GM20431 (cell line): ENCODE results near the gene SLC7A4.
"Not testable (repeated sequence)": the region's sequence is repeated elsewhere in the genome, so short reads cannot be mapped to it uniquely, and the experiment has no call there.

ENCODE experiments used
- in situ Hi-C: fragments of 300-500 bp; cut with MseI, MboI; formaldehyde crosslinking; loops from one replicate; pipeline ENCODE4 v1.15.0; 2020; ENCODE audit warnings: low sequenced_read_pairs; ENCODE audit not compliant: unreplicated experiment

SLC7A4 gene

DNA sequence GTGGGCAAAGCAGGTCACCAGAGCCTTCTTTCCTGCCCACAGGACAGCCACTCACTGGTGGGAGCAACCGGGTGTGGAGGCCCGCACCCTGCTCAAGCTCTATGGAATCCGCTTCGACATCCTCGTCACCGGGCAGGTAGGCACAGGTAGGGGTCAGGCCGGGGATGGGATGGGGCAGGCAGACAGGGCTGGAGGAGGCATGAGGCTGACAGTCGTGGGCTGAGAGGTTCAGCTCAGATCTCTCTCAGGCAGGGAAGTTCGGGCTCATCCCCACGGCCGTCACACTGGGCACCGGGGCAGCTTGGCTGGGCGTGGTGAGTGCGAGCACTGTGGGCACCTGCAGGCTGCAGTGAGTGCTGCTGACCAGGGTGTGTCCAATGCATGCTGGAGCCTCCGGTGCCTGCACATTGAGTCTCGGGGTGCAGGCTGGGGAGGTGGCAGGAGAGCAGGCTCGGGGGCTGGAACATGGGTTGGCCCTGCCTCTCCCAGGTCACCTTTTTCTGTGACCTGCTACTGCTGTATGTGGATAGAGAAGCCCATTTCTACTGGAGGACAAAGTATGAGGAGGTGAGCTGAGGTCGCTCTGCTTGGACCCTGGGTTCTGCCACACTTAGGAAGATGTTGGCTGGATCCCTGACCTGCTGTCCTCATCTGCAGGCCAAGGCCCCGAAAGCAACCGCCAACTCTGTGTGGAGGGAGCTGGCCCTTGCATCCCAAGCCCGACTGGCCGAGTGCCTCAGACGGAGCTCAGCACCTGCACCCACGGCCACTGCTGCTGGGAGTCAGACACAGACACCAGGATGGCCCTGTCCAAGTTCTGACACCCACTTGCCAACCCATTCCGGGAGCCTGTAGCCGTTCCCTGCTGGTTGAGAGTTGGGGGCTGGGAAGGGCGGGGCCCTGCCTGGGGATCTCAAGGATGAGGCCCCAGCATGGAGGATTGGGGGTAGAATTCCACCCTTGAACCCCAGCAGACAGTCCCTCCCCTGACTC lies 6.3 kb downstream of the SLC7A4 start:
- in situ Hi-C loops = no loop called here

DNA sequence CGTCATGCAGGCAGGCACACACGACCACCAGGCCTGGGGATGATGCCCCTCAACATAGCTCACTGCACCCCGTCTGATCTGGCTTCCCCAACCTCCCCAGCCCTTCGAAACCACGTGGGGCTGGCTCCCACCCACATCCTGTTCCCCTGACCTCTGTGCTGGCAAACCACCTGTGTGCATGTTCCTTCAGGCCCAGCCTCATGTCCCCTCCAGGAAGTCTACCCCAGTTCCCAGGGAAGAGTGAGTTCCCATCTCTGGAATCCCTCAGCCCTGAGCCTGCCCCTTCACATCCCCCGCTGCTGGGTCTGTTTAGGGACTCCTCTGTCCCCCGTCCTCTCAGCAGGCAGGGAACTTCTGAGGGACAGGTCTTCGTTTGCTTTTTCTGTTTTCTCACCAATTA lies 7.1 kb downstream of the SLC7A4 start:
- in situ Hi-C loops = no loop called here

DNA sequence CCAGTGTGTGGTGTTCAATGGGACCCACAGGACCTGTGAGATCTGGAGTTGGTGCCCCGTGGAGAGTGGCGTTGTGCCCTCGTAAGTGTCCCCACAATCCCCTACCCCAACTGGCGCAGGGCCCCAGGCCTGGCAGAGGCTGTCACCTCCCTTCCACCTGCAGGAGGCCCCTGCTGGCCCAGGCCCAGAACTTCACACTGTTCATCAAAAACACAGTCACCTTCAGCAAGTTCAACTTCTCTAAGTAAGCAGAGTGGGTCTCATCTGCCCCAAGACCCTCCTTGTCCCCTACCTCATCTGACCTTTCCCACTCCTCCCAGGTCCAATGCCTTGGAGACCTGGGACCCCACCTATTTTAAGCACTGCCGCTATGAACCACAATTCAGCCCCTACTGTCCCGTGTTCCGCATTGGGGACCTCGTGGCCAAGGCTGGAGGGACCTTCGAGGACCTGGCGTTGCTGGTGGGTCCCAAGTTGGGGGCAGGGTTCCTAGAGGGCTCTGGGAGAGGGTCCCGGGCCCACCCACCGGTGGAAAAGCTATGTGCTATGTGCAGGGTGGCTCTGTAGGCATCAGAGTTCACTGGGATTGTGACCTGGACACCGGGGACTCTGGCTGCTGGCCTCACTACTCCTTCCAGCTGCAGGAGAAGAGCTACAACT lies 9.3 kb downstream of the SLC7A4 start:
- in situ Hi-C loops = no loop called here

DNA sequence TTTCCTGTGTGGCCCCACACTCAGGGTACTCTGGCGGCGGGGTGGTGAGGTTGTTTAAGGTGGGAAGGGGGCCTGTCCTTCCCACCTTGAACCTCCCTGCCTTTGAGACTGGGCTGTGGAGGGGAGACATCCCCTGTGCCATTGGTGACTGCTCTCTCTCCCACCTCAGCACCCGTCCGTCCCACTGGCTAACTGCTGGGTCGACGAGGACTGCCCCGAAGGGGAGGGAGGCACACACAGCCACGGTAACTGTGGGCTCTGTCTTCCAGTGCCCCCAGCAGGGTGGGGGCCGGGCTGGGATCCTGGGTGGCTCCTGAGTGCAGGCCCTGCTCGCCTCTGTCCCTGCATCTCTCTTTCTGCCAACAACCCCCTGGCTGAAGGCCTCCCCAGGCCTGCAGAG lies 9.9 kb downstream of the SLC7A4 start:
- in situ Hi-C loops = no loop called here

DNA sequence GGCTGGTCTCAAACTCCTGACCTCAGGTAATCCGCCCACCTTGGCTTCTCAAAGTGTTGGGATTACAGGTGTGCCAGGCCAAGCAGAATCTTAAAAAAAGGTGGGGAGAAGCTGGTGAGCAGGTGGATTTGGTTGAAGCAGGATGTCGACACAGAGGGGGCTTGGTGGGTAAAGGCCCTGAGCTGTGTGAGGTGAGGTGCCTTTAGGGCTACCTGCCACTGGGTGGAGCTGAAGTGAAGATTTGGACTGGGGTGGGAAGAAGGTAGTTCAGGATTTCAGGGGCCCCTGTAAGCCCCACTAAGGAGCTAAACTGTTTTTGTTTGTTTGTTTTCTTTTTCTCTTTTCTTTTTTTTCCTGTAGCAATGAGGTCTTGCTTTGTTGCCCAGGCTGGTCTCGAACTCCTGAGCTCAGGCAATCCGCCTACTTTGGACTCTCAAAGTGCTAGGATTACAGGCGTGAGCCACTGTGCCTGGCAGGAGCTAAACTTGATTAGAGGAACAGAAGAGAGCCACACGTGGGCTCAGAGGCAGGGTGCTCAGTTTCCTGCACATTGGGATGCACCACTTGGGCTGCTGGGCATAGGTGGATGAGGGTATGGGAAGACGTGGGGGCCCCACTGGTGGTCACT lies 11.4 kb downstream of the SLC7A4 start:
- in situ Hi-C loops = no loop called here

DNA sequence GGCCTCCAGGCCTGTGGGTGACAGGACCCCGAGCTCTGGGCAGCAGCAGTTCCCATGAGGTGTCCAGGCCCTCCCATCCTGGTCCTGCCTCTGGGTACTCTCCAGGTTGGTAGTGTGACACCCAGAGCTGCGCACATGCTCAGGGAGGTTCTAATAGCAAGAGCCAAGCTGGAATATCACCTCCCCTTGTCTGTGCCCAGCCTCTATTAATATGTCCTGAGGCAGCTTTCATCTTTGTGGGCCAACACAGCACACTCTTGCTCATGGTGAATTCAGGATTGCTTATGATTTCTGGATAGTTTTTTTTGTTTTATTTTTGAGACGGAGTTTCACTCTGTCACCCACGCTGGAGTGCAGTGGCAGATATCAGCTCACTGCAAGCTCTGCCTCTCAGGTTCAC lies 14.0 kb downstream of the SLC7A4 start:
- in situ Hi-C loops = no loop called here

DNA sequence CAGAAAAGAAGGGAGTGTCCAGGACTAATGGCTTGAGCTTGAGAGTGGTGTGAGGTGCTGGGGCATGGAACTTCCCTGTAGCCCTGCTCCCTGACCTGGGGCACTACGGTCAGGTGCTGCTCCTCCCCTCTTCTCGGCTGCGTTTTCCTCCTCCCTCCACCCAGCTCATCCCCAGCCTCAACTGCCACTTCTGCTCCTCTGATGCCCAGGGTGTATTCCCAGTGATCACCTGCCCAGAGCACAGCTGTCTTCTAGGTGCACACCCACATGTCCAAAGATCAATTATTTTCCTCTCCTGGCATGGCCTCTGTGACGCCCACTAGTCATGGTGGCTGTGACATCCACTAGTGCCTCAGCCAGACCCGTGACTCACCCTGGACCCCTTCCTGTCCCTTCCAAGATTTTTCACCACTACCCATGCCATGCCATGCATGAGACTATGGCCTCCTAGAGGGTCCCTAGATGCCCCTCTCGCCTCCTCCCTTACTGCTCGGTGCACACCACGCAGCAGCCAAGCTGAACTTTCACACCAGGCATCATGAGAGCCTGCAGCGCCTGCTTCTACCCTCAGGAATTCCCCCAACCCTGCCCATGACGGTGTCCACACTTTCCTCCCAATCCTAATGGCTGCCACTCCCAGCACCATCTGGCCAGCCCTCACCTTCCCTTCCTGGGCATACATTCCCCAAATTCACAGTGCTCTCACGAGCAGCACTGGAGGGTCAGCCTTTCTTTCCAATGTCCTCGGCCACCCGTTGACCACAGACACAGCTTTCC lies 15.5 kb downstream of the SLC7A4 start:
- in situ Hi-C loops = no loop called here

DNA sequence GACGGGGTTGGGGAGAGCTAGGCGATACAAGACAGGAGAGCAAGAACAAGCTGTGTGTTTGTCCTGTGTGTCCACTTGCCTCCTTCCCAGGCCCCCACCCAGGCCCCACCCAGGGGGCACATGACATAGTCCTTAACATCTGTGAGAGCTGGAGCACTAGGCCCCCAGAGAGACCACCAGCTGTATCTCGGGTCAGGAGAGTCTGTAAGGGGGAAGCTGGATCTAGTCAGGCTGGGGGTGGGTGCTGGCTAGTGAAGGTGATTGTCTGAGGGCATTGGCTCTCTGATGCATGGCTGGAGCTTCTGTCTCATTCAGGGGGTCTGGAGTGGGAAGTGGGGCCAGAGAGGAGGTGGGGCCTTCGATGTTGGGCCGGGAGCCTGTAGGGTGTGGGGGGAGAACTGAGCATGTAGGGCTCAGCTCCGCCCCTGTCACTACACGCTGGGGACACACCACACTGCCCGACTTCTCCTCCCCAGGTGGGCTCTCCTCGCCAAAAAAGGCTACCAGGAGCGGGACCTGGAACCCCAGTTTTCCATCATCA lies 16.8 kb downstream of the SLC7A4 start:
- in situ Hi-C loops = no loop called here

DNA sequence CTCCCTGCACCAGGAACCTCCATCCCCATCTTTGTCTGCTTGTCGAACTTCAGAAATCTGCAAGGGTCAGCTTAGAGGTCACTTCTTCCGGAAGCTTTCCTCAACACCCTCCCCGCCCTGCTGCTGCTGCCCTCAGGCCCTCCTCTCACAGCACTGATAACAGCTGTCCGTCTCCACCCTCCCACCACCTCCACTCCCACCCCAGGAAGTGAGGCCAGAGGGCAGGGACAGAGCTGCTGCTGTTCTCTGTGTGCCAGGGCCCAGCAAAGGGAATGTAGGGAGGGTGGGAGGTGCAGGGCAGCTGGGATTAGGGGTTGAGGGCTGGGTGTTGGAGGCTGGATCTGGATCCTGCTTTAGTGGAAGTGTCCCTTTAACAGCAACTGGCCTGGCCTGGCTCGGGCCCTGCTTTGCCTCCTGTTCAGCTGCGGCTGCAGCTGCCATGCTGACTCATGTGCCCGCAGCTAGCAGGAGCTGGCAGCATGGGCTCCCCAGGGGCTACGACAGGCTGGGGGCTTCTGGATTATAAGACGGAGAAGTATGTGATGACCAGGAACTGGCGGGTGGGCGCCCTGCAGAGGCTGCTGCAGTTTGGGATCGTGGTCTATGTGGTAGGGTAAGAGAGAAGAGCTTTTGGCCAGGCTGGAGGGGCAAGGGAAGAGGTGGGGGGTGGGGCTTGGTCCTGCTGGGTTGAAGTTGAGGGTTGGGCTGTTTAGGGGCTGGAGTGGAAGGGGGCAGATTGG lies 17.5 kb downstream of the SLC7A4 start, which contains the start of gene P2RX6:
Gene P2RX6, plus strand, starts transcription at position 440 of the 740 bp plus-strand sequence. Its CDS starts 10 bp downstream, at position 450.
- in situ Hi-C loops = no loop called here

DNA sequence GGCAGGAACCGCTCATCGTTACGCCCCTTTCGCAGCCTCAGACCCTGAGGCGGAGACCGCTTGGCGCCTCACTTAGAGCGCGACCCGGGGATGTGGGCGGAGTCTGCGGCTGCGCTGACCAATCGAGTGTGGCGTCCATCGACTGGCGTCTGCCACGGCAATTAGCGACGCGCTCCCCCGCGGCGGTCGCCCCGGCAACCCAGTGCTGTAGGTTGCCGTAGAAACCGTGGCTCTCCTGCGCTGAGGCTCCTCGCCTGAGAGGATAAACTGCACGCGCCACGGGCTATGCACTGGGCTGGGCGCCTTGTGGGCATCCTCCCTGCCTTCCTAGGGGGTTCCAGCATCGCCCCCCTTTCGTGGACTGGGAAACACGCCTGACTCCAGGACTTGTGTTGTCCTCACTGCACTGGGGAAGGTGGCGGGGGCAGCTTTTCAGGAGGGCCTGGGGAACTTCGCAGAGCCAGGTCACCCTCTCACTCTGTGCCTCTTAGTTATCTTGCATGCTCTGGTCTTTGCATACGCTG lies 18.1 kb downstream of the SLC7A4 start:
- in situ Hi-C loops = no loop called here

DNA sequence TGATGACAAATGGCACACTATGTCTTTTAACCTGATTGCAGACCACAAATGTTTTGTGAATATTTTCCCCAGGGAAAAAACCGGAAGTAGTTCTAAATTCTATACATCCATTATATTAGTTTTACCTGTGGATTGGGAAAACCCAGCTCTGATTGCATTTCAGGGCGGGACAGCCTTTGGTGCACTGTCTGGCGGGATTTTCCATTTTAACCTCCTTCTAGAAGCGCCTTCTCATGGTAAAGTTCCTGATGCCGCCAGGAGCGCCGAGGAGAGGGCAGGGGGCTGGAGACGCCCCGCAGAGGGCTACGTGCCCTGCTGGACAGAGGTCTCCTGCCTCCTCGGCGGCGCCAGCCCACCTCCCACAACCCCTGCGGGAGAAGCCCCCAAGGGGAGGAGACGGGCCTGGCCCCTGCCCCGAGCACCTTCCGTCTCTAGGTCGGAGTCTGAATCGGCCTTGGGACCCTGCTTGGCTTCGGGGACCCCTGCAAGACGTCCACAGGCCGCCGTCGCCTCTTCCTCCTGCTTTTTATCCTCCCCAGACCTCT lies 18.6 kb downstream of the SLC7A4 start:
- in situ Hi-C loops = no loop called here

DNA sequence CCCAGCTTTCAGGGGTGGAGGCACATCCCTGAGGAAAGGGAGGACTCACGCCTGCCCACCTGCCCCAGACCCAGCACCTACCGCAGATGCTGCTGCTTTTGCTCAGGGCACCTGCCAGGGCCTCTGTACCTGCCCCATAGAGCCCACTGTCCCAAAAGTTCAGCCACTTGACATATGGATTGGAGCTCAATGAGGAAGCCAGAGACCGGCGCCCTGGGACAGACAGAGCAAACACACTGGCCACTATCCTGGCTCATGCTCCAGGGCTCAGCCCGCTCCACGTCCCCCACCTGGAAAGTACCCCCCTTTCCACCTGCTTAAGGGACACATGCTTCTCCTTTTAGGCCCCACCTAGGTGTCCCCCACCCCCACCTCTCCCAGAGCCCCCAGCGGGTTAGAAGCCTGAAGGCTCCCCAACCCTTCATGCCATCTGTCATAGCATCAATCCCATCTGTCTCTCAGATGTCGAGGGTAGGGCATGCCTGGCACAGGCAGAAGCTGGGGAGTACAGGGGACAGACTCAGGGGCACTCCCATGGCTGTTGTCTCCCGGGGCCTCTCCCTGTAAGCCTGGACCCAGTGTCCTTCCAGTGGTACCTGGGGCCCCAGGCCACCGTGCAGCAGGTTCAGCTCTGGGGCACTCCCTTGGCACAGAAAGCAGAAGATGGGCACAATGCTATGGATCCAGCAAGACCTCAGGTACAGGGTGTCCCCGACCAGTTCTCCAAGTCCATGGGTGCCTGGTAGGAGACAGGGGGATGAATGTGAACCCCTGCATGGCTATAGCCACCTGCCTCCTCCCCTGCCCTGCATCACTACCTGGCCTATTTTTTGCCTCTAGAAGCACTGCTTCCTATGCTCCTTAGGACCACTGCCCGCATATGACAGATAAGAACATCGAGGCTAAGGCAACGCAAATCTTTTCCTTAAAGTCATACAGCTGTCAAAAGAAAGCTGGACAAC lies 19.6 kb downstream of the SLC7A4 start:
- in situ Hi-C loops = no loop called here

DNA sequence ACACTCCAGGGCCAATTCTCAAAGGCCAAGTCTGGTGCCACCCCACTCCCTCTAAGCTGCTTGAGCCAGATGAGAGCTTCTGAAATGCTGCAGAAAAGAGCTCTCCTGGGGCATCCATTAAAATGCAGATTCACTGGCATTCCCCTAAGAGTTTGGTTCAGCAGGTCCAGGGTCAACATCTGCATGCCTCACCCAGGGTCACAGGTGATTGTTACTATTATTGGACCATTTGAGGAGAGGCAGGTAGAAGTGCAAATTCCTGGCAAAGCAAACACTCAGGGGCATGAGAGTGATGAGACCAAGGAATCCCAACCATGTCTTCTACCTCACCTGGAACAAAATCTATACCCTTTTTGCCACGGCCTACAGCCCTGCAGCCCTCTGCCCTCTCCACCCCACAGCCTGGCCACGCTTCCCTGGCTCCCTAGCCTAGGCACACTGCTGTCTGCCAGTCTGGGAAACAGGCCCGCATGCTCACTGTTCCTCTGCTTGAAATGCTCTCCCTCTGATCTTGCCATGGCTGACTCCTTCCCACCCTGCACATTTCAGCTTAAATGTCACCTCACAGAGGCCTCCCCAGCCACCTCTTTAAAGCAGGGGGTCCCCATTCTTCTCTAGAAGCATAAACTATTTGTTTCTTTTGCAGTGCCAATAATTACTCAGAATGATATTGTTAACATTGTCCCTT lies 21.8 kb downstream of the SLC7A4 start:
- in situ Hi-C loops = no loop called here

DNA sequence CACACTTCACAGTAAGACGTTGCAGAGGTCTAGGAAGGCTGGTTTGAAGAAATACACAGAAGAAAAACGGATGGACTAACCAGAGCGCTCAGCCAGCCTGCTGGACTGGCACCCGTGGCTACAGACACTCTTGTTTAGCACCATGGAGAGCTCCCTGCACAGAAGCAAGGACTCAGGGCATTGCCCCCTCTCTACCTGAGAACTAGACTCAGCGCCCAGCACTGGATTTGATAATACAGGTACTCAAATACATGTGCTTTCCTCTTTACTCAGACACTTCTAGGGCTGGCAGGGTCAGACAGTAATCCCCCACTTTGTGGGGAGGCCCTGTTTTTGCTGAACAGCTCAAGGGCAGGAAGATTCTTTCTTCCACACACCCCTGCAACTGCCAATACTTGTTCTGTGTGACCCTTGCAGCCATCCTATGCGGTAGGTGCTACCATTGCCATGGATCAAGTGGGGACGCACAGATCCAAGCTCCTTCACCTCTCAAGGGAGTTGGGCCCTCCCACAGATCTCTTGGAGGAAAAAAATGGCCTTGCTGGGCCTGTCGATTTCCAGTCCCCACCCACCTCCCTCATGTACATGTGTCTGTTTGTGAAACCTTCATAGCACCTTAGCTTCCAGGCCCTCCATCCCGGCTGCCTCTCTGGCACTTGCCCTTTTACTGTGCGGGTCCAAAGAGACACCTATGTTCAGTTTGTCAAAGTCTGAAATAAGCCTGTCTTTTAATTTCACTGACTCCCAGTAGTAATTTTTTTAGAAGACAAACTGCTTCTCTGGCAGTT lies 22.5 kb downstream of the SLC7A4 start:
- in situ Hi-C loops = no loop called here

DNA sequence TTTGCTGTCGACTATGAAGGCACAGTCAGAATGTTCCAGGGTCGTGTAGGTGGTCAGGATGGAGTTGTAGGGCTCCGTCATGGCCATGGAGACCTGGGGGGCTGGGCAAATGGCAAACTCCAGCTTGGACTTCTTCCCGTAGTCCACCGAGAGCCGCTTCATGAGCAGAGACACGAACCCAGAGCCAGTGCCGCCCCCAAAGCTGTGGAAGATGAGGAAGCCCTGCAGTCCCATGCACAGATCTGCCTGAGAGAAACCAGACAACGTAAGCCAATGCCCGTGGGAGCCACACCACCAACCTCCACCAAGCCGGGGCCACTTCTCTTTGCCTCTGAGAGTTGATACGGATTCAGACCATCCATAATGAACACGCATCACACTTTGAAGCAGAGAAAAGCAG lies 23.2 kb downstream of the SLC7A4 start:
- in situ Hi-C loops = not testable (repeated sequence)

DNA sequence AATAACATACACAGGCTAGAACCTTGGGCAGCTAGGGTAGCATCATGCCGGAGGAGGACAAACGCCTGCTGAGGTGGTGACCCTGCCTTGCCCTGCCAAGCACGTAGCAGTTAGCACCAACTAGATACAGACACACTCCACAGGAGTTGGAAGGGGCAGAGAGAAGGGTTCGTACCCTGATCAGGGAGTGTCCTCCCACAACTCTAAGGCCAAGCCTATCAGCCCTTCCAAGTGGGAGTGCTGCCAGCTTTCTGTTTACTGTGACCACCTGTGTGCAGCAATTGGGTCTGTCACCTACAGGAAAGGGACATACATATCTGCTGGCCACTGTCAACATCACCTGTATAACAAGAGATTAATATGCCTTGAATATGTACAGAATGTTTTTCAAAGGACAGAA lies 28.6 kb downstream of the SLC7A4 start:
- in situ Hi-C loops = no loop called here
